Anterior cingulate cortex (tissue), 58 donors: Measurements from ENCODE around the gene IGFLR1.
A peak's percentile ranks its signal among the peaks of the same experiment; 100 is the strongest.

Experiments
- DNase-seq, 58 donors: peaks; one replicate each; lab custom pipeline; 2025; lab: John Stamatoyannopoulos, UW

The IGFLR1 gene

GRCh38 chr19:35742121-35742724 lies at the start of gene IGFLR1:
IGFLR1 (minus strand) TSS chr19:35742452; CDS start chr19:35741180, 1,272 bp downstream.
- peak in 11 of 58 donors; percentile 2 to 25 (median 15) for DNase-seq

GRCh38 chr19:35791814-35792279 lies 49.6 kb upstream of the IGFLR1 start:
- DNase-seq, result no peak

GRCh38 chr19:35790981-35791813 lies 48.9 kb upstream of the IGFLR1 start:
- no peak for DNase-seq

- no peak for DNase-seq
Observed at GRCh38 chr19:35789978-35790944, 48.0 kb upstream of the IGFLR1 start.

- DNase-seq, result no peak
Observed at GRCh38 chr19:35789195-35789977, 47.1 kb upstream of the IGFLR1 start.

GRCh38 chr19:35788205-35788960 lies 46.1 kb upstream of the IGFLR1 start:
- no peak for DNase-seq

- no peak for DNase-seq
Observed at GRCh38 chr19:35787227-35787799, 45.1 kb upstream of the IGFLR1 start.

GRCh38 chr19:35786299-35787160 lies 44.3 kb upstream of the IGFLR1 start:
- DNase-seq, result no peak

- no peak for DNase-seq
Observed at GRCh38 chr19:35785339-35785627, 43.0 kb upstream of the IGFLR1 start.

GRCh38 chr19:35784503-35785338 lies 42.5 kb upstream of the IGFLR1 start:
- no peak for DNase-seq

GRCh38 chr19:35783469-35784434 lies 41.5 kb upstream of the IGFLR1 start:
- no peak for DNase-seq

GRCh38 chr19:35782589-35782988 lies 40.3 kb upstream of the IGFLR1 start:
- DNase-seq, result no peak

- DNase-seq, result no peak
Observed at GRCh38 chr19:35781650-35782049, 39.4 kb upstream of the IGFLR1 start.

GRCh38 chr19:35780717-35781116 lies 38.5 kb upstream of the IGFLR1 start:
- DNase-seq, result no peak

- no peak for DNase-seq
Observed at GRCh38 chr19:35780058-35780457, 37.8 kb upstream of the IGFLR1 start.

- peak in 2 of 58 donors; percentile 20 to 24 for DNase-seq
Observed at GRCh38 chr19:35779033-35779432, 36.8 kb upstream of the IGFLR1 start.
